ENCODE results near the gene CCM2. TPM values are rescaled to one million over a fixed set of nuclear protein-coding genes. Genes with fewer than 3 reads are reported as not detected.

The CCM2 gene
- total RNA-seq, 1 donor from 2014 or later: 33.8 TPM

DNA sequence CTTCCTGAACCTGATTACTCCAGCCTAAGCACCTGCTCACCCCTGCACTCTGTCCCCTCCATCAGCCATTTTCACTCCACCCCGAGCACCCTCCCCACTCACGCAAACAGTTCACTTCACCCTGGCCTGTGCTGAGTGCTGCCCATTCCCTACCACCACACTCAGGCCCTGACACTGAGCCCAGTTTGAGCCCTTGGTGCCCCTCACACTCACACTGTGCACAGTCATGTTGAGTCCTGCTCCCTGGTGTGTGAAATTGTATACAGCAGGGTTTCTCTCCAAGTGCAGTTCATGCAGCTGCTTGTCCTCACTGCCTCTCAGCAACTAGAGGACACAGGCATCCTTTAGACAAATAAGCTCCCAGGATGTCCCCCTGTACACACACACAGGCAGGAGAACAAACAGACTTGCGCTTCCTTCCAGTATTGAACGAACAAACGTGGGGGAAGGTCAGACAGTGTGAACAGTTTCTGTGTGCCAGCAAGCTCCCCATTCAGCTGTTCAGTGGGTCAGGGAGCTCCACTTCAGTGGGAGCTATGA, 28.0 kb upstream of the CCM2 start:
- TF ChIP-seq, protein P1, sequence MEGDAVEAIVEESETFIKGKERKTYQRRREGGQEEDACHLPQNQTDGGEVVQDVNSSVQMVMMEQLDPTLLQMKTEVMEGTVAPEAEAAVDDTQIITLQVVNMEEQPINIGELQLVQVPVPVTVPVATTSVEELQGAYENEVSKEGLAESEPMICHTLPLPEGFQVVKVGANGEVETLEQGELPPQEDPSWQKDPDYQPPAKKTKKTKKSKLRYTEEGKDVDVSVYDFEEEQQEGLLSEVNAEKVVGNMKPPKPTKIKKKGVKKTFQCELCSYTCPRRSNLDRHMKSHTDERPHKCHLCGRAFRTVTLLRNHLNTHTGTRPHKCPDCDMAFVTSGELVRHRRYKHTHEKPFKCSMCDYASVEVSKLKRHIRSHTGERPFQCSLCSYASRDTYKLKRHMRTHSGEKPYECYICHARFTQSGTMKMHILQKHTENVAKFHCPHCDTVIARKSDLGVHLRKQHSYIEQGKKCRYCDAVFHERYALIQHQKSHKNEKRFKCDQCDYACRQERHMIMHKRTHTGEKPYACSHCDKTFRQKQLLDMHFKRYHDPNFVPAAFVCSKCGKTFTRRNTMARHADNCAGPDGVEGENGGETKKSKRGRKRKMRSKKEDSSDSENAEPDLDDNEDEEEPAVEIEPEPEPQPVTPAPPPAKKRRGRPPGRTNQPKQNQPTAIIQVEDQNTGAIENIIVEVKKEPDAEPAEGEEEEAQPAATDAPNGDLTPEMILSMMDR (conservative IDR thresholded peaks at IDR 0.05): no peak
- H3K4me3 Mint-ChIP-seq: no peak overlapping the region
- no peaks in the 10 kb centered on the region for H3K27me3 Mint-ChIP-seq
- DNase-seq (ENCODE audit: extremely low spot score, unreplicated experiment): no peak
- no peaks in the 10 kb centered on the region for H3K4me1 Mint-ChIP-seq (ENCODE audit: unreplicated experiment)
- no peaks in the 10 kb centered on the region for H3K9me3 Mint-ChIP-seq
- H3K27ac Mint-ChIP-seq: no peak overlapping the region
- no peaks in the 10 kb centered on the region for H3K36me3 Mint-ChIP-seq

DNA sequence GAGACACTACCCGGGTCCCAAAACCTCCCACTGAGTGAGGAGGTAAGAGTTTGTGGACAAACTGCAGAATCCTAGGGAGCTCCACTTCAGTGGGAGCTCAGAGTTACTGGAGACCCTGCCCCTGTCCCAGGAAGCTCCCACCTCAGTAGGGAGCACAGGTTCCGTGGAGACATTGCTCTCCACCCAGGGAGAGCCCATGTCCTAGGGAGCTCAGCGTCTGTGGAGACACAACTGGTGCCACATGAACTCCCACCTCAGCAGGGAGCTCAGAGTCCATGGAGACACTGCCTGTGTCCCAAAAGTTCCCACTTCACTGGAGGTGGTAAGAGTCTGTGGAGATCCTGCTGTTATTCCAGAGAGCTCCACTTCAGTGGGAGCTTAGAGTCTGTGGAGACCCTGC, 27.4 kb upstream of the CCM2 start:
- no peaks in the 10 kb centered on the region for H3K4me1 Mint-ChIP-seq (ENCODE audit: unreplicated experiment)
- no peak for DNase-seq (ENCODE audit: extremely low spot score, unreplicated experiment)
- no peak overlapping the region for H3K4me3 Mint-ChIP-seq
- H3K27ac Mint-ChIP-seq: no peak overlapping the region
- TF ChIP-seq, protein P1 (conservative IDR thresholded peaks at IDR 0.05): no peak
- no peaks in the 10 kb centered on the region for H3K27me3 Mint-ChIP-seq
- no peaks in the 10 kb centered on the region for H3K9me3 Mint-ChIP-seq
- no peaks in the 10 kb centered on the region for H3K36me3 Mint-ChIP-seq

DNA sequence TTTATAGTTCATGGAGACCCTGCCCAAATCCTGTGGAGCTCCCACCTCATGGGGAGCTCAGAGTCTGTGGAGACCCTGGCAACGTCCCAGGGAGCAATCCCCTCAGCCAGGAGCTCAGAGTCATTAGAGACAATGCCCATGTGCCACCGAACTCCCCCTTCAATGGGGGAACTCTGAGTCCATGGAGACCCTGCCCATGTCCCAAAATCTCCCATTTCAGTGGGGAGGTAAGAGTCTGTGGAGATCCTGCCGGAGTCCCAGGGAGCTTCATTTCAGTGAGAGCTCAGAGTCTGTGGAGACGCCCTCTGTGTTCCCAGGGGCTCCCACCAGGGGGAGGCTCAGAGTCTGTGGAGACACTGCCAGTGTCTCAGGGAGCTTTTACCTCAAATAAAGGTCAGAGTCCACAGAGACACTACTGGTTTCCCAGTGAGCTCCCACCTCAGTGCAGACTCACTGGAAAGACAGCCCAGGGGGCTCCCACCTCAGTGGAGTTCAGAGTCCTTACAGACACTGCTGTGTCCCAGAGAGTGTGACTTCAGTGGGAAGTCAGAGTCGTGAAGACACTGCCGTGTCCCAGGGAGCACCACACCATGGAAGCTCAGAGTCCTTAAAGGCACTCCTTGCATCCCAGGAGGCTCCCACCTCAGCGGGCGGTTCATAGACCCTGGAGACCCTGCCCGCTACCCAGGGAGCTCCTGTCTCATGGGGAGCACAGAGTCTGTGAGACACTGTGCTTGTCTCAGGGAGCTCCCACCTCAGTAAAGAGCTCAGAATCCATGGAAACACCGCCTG, 26.2 kb upstream of the CCM2 start:
- no peaks in the 10 kb centered on the region for H3K9me3 Mint-ChIP-seq
- H3K36me3 Mint-ChIP-seq: no peaks in the 10 kb centered on the region
- no peak overlapping the region for H3K27ac Mint-ChIP-seq
- H3K27me3 Mint-ChIP-seq: no peaks in the 10 kb centered on the region
- H3K4me3 Mint-ChIP-seq: no peak overlapping the region
- no peak for DNase-seq (ENCODE audit: extremely low spot score, unreplicated experiment)
- TF ChIP-seq, protein P1 (conservative IDR thresholded peaks at IDR 0.05): peak; percentile 68
- no peaks in the 10 kb centered on the region for H3K4me1 Mint-ChIP-seq (ENCODE audit: unreplicated experiment)

DNA sequence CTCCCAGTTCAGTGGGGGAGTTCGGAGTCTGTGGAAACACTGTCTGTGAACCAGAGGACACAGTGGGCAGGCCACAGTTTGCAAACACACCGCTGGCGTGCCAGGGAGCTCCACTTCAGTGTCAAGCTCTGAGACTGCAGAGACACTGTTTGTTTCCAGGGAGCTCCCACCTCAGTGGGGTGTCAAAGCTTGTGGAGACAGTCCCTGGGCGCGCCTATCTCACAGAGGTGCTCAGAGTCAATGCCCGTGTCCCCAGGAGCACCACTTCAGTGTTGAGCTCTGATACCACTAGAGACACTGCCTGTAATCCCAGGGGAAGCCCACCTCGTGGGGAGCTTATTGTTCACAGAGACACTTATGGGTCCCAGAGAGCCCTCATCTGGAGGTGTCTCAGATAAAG, 25.5 kb upstream of the CCM2 start:
- TF ChIP-seq, protein P1 (conservative IDR thresholded peaks at IDR 0.05): no peak
- Mint-ChIP-seq H3K9me3 (no peaks in the 10 kb centered on the region), H3K4me1 (ENCODE audit: unreplicated experiment) (no peaks in the 10 kb centered on the region), H3K27ac (no peak overlapping the region), H3K4me3 (no peak overlapping the region), H3K27me3 (no peaks in the 10 kb centered on the region), H3K36me3 (no peaks in the 10 kb centered on the region)
- DNase-seq (ENCODE audit: extremely low spot score, unreplicated experiment): no peak

DNA sequence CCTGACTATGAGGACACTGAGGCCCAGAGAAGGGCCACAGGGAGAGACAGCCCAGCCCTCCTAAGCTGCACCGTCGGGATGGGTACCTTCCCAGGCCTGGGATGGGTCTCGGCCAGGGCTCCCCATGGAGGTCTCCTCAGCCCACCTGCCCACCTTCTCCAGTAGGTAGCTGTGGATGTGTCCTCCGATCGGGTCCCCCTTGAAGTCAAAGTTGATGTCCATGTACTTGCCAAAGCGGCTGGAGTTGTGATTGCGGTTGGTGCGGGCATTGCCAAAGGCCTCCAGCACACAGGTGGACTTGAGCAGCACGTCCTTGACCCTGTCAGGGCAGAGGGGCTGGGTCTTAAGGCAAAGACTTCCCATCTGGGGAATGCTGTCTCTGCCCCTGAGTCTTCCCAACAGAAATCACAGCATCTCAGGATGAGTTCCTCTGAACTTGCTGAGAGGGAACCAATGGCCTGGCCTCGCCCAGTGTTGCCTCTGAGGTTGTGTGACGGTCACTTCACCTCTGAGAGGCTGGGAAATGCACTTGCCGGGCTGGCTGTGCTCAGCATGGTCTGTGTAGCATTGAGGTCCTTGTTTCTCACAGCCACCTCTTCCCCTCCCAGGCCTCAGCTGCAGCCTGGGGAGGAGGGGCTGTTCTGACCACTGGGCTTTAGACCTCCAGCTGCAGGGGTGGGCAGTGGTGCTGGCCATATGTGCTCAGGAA, 24.5 kb upstream of the CCM2 start:
- Mint-ChIP-seq H3K9me3 (no peaks in the 10 kb centered on the region), H3K27ac (no peak overlapping the region), H3K27me3 (no peaks in the 10 kb centered on the region), H3K4me3 (no peak overlapping the region), H3K4me1 (ENCODE audit: unreplicated experiment) (peaks cover under 1% of the 10 kb centered on the region), H3K36me3 (no peaks in the 10 kb centered on the region)
- TF ChIP-seq, protein P1 (conservative IDR thresholded peaks at IDR 0.05): no peak
- no peak for DNase-seq (ENCODE audit: extremely low spot score, unreplicated experiment)

Measured in type B pancreatic cell (in vitro differentiated cells).